ENCODE results near the gene ENDOG.

DNA sequence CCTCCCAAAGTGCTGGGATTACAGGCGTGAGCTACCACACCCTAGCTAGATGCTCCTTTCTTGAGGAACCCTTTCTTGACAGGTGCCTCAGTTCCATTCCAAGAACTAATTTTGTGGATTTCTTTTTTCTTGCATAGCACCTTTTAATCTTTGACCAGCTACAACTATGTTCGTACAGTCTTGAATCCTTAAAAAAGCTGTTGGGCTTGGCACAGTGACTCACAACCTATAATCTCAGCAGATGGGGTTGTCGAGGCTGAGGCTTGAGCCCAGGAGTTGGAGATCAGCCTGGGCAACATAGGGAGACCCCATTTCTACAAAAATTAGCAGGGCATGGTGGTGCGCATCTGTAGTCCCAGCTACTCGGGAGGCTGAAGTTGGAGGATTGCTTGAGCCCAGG, 45.3 kb upstream of the ENDOG start:
- no peak for TF ChIP-seq POLR2A (IDR thresholded peaks at IDR 0.05)
- TF ChIP-seq, protein P1, sequence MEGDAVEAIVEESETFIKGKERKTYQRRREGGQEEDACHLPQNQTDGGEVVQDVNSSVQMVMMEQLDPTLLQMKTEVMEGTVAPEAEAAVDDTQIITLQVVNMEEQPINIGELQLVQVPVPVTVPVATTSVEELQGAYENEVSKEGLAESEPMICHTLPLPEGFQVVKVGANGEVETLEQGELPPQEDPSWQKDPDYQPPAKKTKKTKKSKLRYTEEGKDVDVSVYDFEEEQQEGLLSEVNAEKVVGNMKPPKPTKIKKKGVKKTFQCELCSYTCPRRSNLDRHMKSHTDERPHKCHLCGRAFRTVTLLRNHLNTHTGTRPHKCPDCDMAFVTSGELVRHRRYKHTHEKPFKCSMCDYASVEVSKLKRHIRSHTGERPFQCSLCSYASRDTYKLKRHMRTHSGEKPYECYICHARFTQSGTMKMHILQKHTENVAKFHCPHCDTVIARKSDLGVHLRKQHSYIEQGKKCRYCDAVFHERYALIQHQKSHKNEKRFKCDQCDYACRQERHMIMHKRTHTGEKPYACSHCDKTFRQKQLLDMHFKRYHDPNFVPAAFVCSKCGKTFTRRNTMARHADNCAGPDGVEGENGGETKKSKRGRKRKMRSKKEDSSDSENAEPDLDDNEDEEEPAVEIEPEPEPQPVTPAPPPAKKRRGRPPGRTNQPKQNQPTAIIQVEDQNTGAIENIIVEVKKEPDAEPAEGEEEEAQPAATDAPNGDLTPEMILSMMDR (IDR thresholded peaks at IDR 0.05), result no peak

All from testis (tissue), 2 donors.